ENCODE measurements around the gene IL12RB1.

The IL12RB1 gene

GRCh38 chr19:18016209-18016910 lies 70.4 kb downstream of the IL12RB1 start:
- DNase-seq (ENCODE audit: low read depth): no peak
- no peak for TF ChIP-seq CTCF (conservative IDR thresholded peaks at IDR 0.05; ENCODE audit: low read length)
- H3K4me3 ChIP-seq (ENCODE audit: low read length): no peak overlapping the region

- TF ChIP-seq CTCF (conservative IDR thresholded peaks at IDR 0.05; ENCODE audit: low read length): no peak
- DNase-seq (ENCODE audit: low read depth): no peak
- H3K4me3 ChIP-seq (ENCODE audit: low read length): no peak overlapping the region
Observed at GRCh38 chr19:18014197-18014596, 72.5 kb downstream of the IL12RB1 start.

GRCh38 chr19:18013210-18014111 lies 73.3 kb downstream of the IL12RB1 start:
- no peak for DNase-seq (ENCODE audit: low read depth)
- no peak overlapping the region for H3K4me3 ChIP-seq (ENCODE audit: low read length)
- no peak for TF ChIP-seq CTCF (conservative IDR thresholded peaks at IDR 0.05; ENCODE audit: low read length)

- no peak overlapping the region for H3K4me3 ChIP-seq (ENCODE audit: low read length)
- no peak for TF ChIP-seq CTCF (conservative IDR thresholded peaks at IDR 0.05; ENCODE audit: low read length)
- no peak for DNase-seq (ENCODE audit: low read depth)
Observed at GRCh38 chr19:18010149-18010548, 76.6 kb downstream of the IL12RB1 start.

GRCh38 chr19:18009412-18010066 lies 77.2 kb downstream of the IL12RB1 start:
- no peak for DNase-seq (ENCODE audit: low read depth)
- TF ChIP-seq CTCF (conservative IDR thresholded peaks at IDR 0.05; ENCODE audit: low read length): no peak
- H3K4me3 ChIP-seq (ENCODE audit: low read length): no peak overlapping the region
